Motor neuron (in vitro differentiated cells): ENCODE data around the gene OAT. TPM values are rescaled to one million over a fixed set of nuclear protein-coding genes. Genes with fewer than 3 reads are reported as not detected.

ENCODE experiments used
- ATAC-seq, 8 experiments: fragments of 200-7000 bp; cut with Tn5 transposase; replicated peaks in 6 of 8; 2 replicates each; pipeline ENCODE4 v1.8.0; 2021; ENCODE audit warnings: mild to moderate bottlenecking in 8 of 8, moderate library complexity in 8 of 8
- H3K27ac ChIP-seq, 2 donors: fragments of 250-450 bp; sonication (Bioruptor Pico); 2 replicates each; pipeline ENCODE4 v1.9.0; 2021; ENCODE audit warnings: antibody characterized with exemption in 2 of 2, mild to moderate bottlenecking in 2 of 2, moderate library complexity in 1 of 2
- H3K4me1 ChIP-seq, 2 donors: fragments of 250-450 bp; sonication (Bioruptor Pico); replicated peaks in 1 of 2; 2 replicates each; pipeline ENCODE4 v1.6.1; 2021; ENCODE audit warnings: antibody characterized with exemption in 2 of 2, mild to moderate bottlenecking in 2 of 2, moderate library complexity in 1 of 2
- H3K4me3 ChIP-seq, 5 donors: fragments of 250-450 bp; sonication (Bioruptor Pico); 2 replicates each; pipeline ENCODE4 v1.9.0; 2021; ENCODE audit warnings: antibody characterized with exemption in 5 of 5, mild to moderate bottlenecking in 5 of 5, moderate library complexity in 4 of 5
- WGBS, 10 experiments: fragments of 450-650 bp; shearing (Covaris generic); methylation state at CpG; one replicate each; pipeline ENCODE4 v1.0.0; 2022; 5-methylcytosine and 5-hydroxymethylcytosine counted together
- in situ Hi-C, 9 experiments: fragments of 400-800 bp; cut with MboI; loops; one replicate each; pipeline ENCODE4 v1.15.0; 2021; ENCODE audit warnings: low sequenced_read_pairs in 9 of 9, low pct_unique_long_range_greater_than_20kb in 2 of 9; ENCODE audit not compliant: unreplicated experiment in 9 of 9
- total RNA-seq, 8 experiments: library from RNA; unstranded; fragments of 300-600 nt; gene quantifications; 2 replicates each; pipeline versions ENCODE4 v1.2.3 to v1.2.4, GENCODE V29; 2022

Gene OAT
- total RNA-seq, 8 experiments from 2014 or later: 52.9 to 112 (median 64.7) TPM

DNA sequence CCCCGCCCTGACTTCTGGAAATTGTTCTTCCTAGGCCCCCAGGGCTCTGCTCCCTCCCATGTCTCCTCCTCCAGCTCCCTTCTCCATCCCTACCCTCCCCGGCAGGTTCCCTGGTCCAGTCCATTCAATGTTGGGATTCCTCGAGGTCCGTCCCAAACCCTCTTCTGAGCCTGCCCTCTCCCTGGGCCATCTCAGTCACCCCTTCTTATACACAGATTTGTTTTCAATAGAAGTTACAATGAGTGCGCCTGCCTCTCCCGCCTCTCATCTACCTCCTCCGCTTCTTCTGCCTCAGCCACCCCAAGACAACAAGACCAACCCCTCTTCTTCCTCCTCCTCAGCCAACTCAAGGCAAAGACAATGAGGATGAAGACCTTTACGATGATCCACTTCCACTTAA lies 67.9 kb downstream of the OAT start:
- H3K4me3 ChIP-seq: no peak overlapping the region
- in situ Hi-C loops: no loop called here
- 75 to 100% (median 95%) methylated on average over 1 to 8 of the region's 8 CpGs for WGBS, 10 experiments
- peaks cover 0 to 9% of the 10 kb centered on the region in 2 donors for H3K4me1 ChIP-seq
- ATAC-seq: no peak
- no peak overlapping the region for H3K27ac ChIP-seq

- ATAC-seq: no peak
- 20 to 100% (median 85%) methylated on average over 1 to 2 of the region's 5 CpGs; no CpG with 5 or more reads in 4 of the 10 experiments for WGBS, 10 experiments
These were observed 68.8 kb downstream of the OAT start for GRCh38 chr10:124349996-124350280.

DNA sequence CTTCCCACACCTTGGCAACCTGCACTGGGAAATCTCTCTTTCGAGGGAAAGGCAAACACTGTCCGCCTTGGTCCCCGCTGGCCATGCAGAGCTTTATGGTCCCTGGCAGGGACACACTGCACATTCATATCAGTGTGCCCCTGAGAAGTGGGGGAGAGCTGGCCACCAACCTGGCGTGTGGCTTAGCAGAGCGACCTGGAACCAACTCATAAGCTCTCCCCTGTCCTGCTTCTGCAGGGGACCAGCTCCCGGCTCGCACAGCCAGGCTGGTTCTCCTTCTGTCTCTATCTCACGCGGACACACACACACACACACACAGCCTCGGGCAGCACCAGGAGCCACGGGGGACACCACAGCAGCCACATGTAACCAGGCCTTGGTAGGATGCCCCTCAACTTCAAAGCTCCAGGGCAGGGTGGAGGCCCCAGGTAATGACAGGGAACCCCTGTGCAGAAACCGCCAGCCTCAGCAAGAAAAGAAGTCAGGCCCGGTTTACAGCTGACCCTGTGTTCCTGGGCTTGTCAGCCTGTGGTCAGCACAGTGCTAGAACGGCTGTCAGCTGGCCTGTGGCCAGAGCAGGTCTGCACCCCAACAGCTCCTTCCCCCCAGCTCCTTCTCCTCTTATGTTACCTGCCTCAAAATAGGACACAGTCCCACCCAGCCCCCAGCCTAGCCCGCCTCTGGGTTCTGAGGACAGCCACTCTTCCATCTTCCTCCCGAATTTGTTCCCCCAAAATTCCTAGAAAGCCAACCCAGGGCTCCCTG lies 69.3 kb downstream of the OAT start:
- in situ Hi-C loops: no loop called here
- Histone ChIP-seq H3K27ac (no peak overlapping the region), H3K4me3 (no peak overlapping the region), H3K4me1 (no peaks in the 10 kb centered on the region)
- WGBS, 10 experiments: 48 to 100% (median 80%) methylated on average over 1 to 5 of the region's 16 CpGs; no CpG with 5 or more reads in 5 of the 10 experiments
- ATAC-seq: peak in 3 of 8 experiments; percentile 11 to 19 (median 17)

More at GRCh38 chr10:124349996-124350280, 68.8 kb downstream of the OAT start:
- Histone ChIP-seq H3K4me1 (peaks cover 0 to 2% of the 10 kb centered on the region in 2 donors), H3K4me3 (no peak overlapping the region), H3K27ac (no peak overlapping the region)
- in situ Hi-C loops: no loop called here

DNA sequence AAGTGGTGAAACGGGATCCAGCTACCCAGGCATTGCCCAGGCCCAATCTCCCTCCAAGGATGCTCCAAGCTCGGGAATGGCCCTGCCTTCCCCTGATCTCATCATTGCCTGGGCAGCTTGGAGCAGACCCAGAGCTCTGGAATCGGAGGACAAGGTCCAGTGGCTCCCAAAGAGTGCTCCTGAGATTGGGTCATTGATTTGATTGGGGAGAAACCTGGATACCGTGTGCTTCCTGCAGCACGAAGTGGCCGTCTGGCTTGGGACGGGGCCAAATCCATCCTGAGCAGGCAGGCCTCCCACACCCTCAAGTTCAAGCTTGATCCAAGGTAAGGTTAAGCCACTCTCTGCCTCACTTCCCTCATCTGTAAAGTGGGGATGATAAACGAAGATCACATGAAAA lies 69.9 kb downstream of the OAT start:
- no peaks in the 10 kb centered on the region for H3K4me1 ChIP-seq
- H3K4me3 ChIP-seq: no peak overlapping the region
- no peak for ATAC-seq
- WGBS, 10 experiments: 42 to 100% (median 78%) methylated on average over 1 to 7 of the region's 8 CpGs; no CpG with 5 or more reads in 4 of the 10 experiments
- H3K27ac ChIP-seq: no peak overlapping the region
- in situ Hi-C loops: no loop called here

GRCh38 chr10:124347956-124348355 lies 70.8 kb downstream of the OAT start:
- ATAC-seq: peak in 1 of 8 experiments; percentile 45

More at GRCh38 chr10:124347956-124348355, 70.8 kb downstream of the OAT start:
- 40 to 100% (median 81%) methylated on average over 1 to 10 of the region's 13 CpGs; no CpG with 5 or more reads in 3 of the 10 experiments for WGBS, 10 experiments
- no peak overlapping the region for H3K27ac ChIP-seq
- no peaks in the 10 kb centered on the region for H3K4me1 ChIP-seq
- no peak overlapping the region for H3K4me3 ChIP-seq
- in situ Hi-C loops: no loop called here

Other genes starting within 250 kb of the OAT start
- gene NKX1-2, start 31.1 kb upstream of the OAT start, total RNA-seq: 1 to 10 TPM in 1 of 8 experiments, under 1 TPM in 3, not detected in 4; 0.09 to 2.6 (median 0.25) TPM
- gene LHPP, start 42.9 kb upstream of the OAT start, total RNA-seq: 10 to 100 TPM in 1 of 8 experiments, 1 to 10 TPM in 7; 3.4 to 14.5 (median 8.6) TPM